K562 (cell line): ENCODE results near the gene ACSL3. TPM values are rescaled to one million over a fixed set of nuclear protein-coding genes. Genes with fewer than 3 reads are reported as not detected.

Experiments used
- ATAC-seq: fragments of 200-7000 bp; cut with Tn5 transposase; 3 replicates; pipeline ENCODE4 v1.9.1; 2020; ENCODE audit warnings: moderate library complexity
- BruUV-seq: library from RNA; stranded (reverse); fragments of 400-500 nt; replicated peaks from 2 replicates; lab custom pipeline; 2021; lab: Mats Ljungman, UMichigan
- CTCF ChIA-PET: fragments of 300-600 bp; formaldehyde crosslinking; extraction: SDS; loops from one replicate; lab custom pipeline; 2021; ENCODE audit warnings: low intra/inter-chr PET ratio; lab: Yijun Ruan, JAX
- POLR2A ChIA-PET: fragments of 300-600, 350-650 bp; sonication (Branson Sonifier 250); formaldehyde crosslinking; extraction: SDS; loops from one replicate; lab custom pipeline; 2021; ENCODE audit warnings: antibody characterized with exemption, inconsistent platforms; lab: Yijun Ruan, JAX
- DNase-seq, 4 experiments: peaks; one replicate each; pipeline versions ENCODE4 v3.0.0 to v3.0.0-alpha.2; 2011 to 2018; ENCODE audit warnings: low spot score in 3 of 4, mixed read lengths in 3 of 4; ENCODE audit errors: extremely low read depth in 1 of 4
- FAIRE-seq: peaks from 2 replicates; lab custom pipeline; 2011; peaks lifted over from hg19 to GRCh38; lab: Jason Lieb, UNC
- H2AFZ ChIP-seq: 2 replicates; pipeline ENCODE4 v1.6.0; 2011; ENCODE audit warnings: low read depth, low read length, control low read depth, inconsistent platforms
- H3K27ac ChIP-seq: fragments of 200-600 bp; 3 replicates; pipeline ENCODE4 v1.8.0; 2011; ENCODE audit warnings: low read depth, mild to moderate bottlenecking, control low read depth, inconsistent platforms, low read length, moderate library complexity, mixed read lengths; ENCODE audit errors: extremely low read depth
- H3K27me3 ChIP-seq, 2 experiments: fragments of 300-600 bp in 1 of 2; 2 replicates in 1 of 2; 3 replicates in 1 of 2; pipeline versions ENCODE4 v1.6.0 to v1.8.0; 2011; ENCODE audit warnings: inconsistent platforms in 2 of 2, low read length in 2 of 2, mild to moderate bottlenecking in 1 of 2, mixed read lengths in 1 of 2, moderate library complexity in 1 of 2; ENCODE audit not compliant: control insufficient read depth in 2 of 2, insufficient read depth in 2 of 2
- H3K36me3 ChIP-seq: fragments of 300-600 bp; 3 replicates; pipeline ENCODE4 v1.8.0; 2011; ENCODE audit warnings: mild to moderate bottlenecking, low read length, inconsistent platforms; ENCODE audit not compliant: control insufficient read depth, insufficient read depth
- H3K4me1 ChIP-seq, 2 experiments: fragments of 200-600 bp in 1 of 2; replicated peaks in 1 of 2; 2 replicates in 1 of 2; 3 replicates in 1 of 2; pipeline versions ENCODE4 v1.5.1 to v1.8.0; 2011; ENCODE audit warnings: inconsistent platforms in 2 of 2, low read length in 2 of 2, mild to moderate bottlenecking in 1 of 2, mixed read lengths in 1 of 2, moderate library complexity in 1 of 2; ENCODE audit not compliant: control insufficient read depth in 2 of 2, insufficient read depth in 2 of 2
- H3K4me2 ChIP-seq: 2 replicates; pipeline ENCODE4 v1.6.1; 2011; ENCODE audit warnings: low read length, control low read depth, inconsistent platforms, mixed read lengths; ENCODE audit not compliant: insufficient read depth
- H3K4me3 ChIP-seq: fragments of 200-600 bp; sonication (generic), shearing (Covaris generic); 2 replicates; pipeline ENCODE4 v1.5.1; 2016; ENCODE audit warnings: control low read depth, inconsistent platforms
- H3K79me2 ChIP-seq: fragments of 200-600 bp; 3 replicates; pipeline ENCODE4 v1.8.0; 2011; ENCODE audit warnings: low read length, inconsistent platforms; ENCODE audit not compliant: control insufficient read depth, insufficient read depth
- H3K9ac ChIP-seq, 2 experiments: 2 replicates each; pipeline versions ENCODE4 v1.6.0 to v1.6.1; 2011; ENCODE audit warnings: low read depth in 2 of 2, low read length in 2 of 2, control low read depth in 1 of 2, inconsistent platforms in 1 of 2, mild to moderate bottlenecking in 1 of 2, mixed read lengths in 1 of 2; ENCODE audit not compliant: insufficient read depth in 1 of 2
- H3K9me1 ChIP-seq: one replicate; pipeline ENCODE4 v1.6.0; 2011; ENCODE audit warnings: inconsistent platforms, mild to moderate bottlenecking, low read length, moderate library complexity; ENCODE audit not compliant: control insufficient read depth, insufficient read depth
- H3K9me3 ChIP-seq: replicated peaks from 2 replicates; pipeline ENCODE4 v1.5.1; 2011; ENCODE audit warnings: low read depth, low read length, inconsistent platforms; ENCODE audit not compliant: control insufficient read depth, insufficient read depth
- H4K20me1 ChIP-seq: replicated peaks from 2 replicates; pipeline ENCODE4 v1.6.1; 2011; ENCODE audit warnings: low read length, inconsistent platforms, mixed read lengths; ENCODE audit not compliant: control insufficient read depth, insufficient read depth
- EZH2 ChIP-seq: IDR thresholded peaks from 2 replicates; pipeline ENCODE4 v1.6.1; 2012; ENCODE audit warnings: low read depth, mild to moderate bottlenecking, inconsistent platforms, low read length, borderline replicate concordance
- IRF9 ChIP-seq: fragments of 450-650 bp; IDR thresholded peaks from 2 replicates; pipeline ENCODE4 v1.6.1; 2016; ENCODE audit warnings: missing biosample characterization, missing genetic modification characterization
- KAT2B ChIP-seq: IDR thresholded peaks from one replicate; pipeline ENCODE4 v1.6.1; 2012; ENCODE audit warnings: low read depth, mild to moderate bottlenecking, control low read depth, inconsistent platforms, low read length, moderate library complexity
- KLF16 ChIP-seq: IDR thresholded peaks from 2 replicates; pipeline ENCODE4 v1.6.1; 2016; ENCODE audit warnings: antibody characterized with exemption
- MTA2 ChIP-seq: fragments of 450-650 bp; IDR thresholded peaks from 2 replicates; pipeline ENCODE4 v1.6.1; 2016; ENCODE audit warnings: low read depth
- RBM17 ChIP-seq: fragments of 200-400 bp; formaldehyde crosslinking; IDR thresholded peaks from 2 replicates; pipeline ENCODE4 v1.6.1; 2017; ENCODE audit warnings: low read depth, mild to moderate bottlenecking, low read length, borderline replicate concordance
- RBM22 ChIP-seq: fragments of 200-400 bp; formaldehyde crosslinking; IDR thresholded peaks from 2 replicates; pipeline ENCODE4 v1.6.1; 2018; ENCODE audit warnings: low read length, low read depth; ENCODE audit not compliant: poor library complexity, severe bottlenecking
- YY1 ChIP-seq, 3 experiments: IDR thresholded peaks; 2 replicates each; pipeline ENCODE4 v1.6.1; 2011; ENCODE audit warnings: low read length in 2 of 3, mild to moderate bottlenecking in 2 of 3, moderate library complexity in 2 of 3, borderline replicate concordance in 1 of 3, control low read depth in 1 of 3, low read depth in 1 of 3; ENCODE audit not compliant: insufficient read depth in 3 of 3, insufficient replicate concordance in 2 of 3, control insufficient read depth in 1 of 3, insufficient read length in 1 of 3; ENCODE audit errors: extremely low read depth in 1 of 3
- WGBS: fragments of 100-300 bp; shearing (Covaris generic); methylation state at CpG from one replicate; pipeline ENCODE4 v1.1.6; 2016; ENCODE audit warnings: low coverage, mixed read lengths; ENCODE audit not compliant: insufficient coverage; ENCODE audit errors: missing lambda C conversion rate; 5-methylcytosine and 5-hydroxymethylcytosine counted together
- in situ Hi-C: fragments of 300-500 bp; cut with MboI; formaldehyde crosslinking; loops from 4 replicates; pipeline ENCODE4 v1.15.0; 2018; ENCODE audit warnings: inconsistent platforms, mixed read lengths
- intact Hi-C: fragments of 100-400 bp; cut with micrococcal nuclease; formaldehyde crosslinking; loops from 2 replicates; pipeline ENCODE4 v1.14.2; 2022
- polyA plus RNA-seq, 8 experiments: library from polyadenylated mRNA; depleted of rRNA in 4 of 8; stranded (reverse) in 5 of 8; unstranded in 3 of 8; fragments of >200 nt; fragmentation: Nextera tagmentation in 2 of 8; fragmentation: Illumina TruSeq in 1 of 8; extraction: Ambion mirVana in 2 of 8; extraction: Trizol in 1 of 8; gene quantifications; 2 replicates each; pipeline versions ENCODE4 v1.2.1 to v1.2.3, GENCODE V29; 2011 to 2014; ENCODE audit warnings: inconsistent platforms in 1 of 8, missing spikeins in 1 of 8
- total RNA-seq, 7 experiments: library from RNA; depleted of rRNA in 6 of 7; stranded (reverse); fragments of >200 nt in 6 of 7; fragmentation: Illumina TruSeq in 2 of 7; extraction: Trizol in 2 of 7; gene quantifications; 2 replicates each; pipeline versions ENCODE4 v1.2.1 to v1.2.3, GENCODE V29; 2011 to 2021; ENCODE audit warnings: low replicate concordance in 1 of 7
- TF ChIP-seq, protein P1 (sequence below), 2 experiments: fragments of 250-450 bp in 1 of 2; fragments of 450-650 bp in 1 of 2; sonication (Bioruptor Pico) in 1 of 2; IDR thresholded peaks; 2 replicates each; pipeline versions ENCODE4 v1.6.1 to v1.8.0; 2016 to 2021; ENCODE audit warnings: mild to moderate bottlenecking in 2 of 2, moderate library complexity in 2 of 2, missing compliant biosample characterization in 1 of 2, missing genetic modification characterization in 1 of 2

ACSL3 gene
- total and polyA plus RNA-seq, 9 of the 15 experiments (the other 6 are each of a cell fraction or from before 2014, with no cell fraction given) = 21.3 to 123 (median 85.2) TPM

GRCh38 chr2:222949690-222950323 lies 89.0 kb downstream of the ACSL3 start (continued):
- TF ChIP-seq YY1 (IDR thresholded peaks at IDR 0.05; ENCODE audit: borderline replicate concordance in 1 of 3, control insufficient read depth in 1 of 3, extremely low read depth in 1 of 3, insufficient read depth in 3 of 3, insufficient read length in 1 of 3, insufficient replicate concordance in 2 of 3, low read depth in 1 of 3, low read length in 2 of 3) (no peak), RBM17 (no peak)

DNA sequence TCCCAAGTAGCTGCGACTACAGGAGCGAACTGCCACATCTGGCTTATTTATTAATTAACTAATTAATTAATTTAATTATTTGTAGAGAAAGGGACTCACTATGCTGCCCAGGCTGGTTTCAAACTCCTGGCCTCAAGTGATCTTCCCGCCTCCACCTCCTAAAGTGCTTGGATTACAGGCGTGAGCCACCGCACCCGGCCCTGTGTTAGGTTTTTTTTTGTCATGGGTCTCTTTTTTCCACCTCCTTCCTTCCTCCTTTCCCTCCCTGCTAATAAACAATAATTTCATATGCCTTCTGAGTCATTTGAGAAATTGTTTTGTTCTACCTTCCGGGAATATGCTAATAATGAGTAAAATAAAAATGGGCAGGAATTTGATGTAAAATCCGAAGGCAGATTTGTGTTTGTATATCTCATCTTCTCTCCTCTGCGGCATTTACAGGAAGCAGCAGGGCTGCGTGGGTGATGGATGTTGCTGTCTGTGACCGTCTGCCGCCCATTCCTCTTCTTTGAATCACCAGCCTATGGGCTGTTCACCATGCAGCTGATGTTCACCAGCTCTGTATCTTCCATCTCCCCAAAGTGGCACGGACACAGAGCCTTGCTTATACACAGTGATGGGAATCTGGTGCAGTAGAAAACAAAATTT lies 89.9 kb downstream of the ACSL3 start:
- Histone ChIP-seq H3K27me3 (no peaks in the 10 kb centered on the region), H3K79me2 (no peaks in the 10 kb centered on the region), H3K4me3 (no peak overlapping the region), H3K9me3 (no peaks in the 10 kb centered on the region), H3K27ac (no peak overlapping the region), H3K4me2 (no peak overlapping the region), H4K20me1 (no peaks in the 10 kb centered on the region), H2AFZ (no peak overlapping the region), H3K4me1 (no peaks in the 10 kb centered on the region), H3K9me1 (no peaks in the 10 kb centered on the region), H3K36me3 (no peaks in the 10 kb centered on the region), H3K9ac (no peak overlapping the region)
- CTCF ChIA-PET = no interaction called here
- 12% methylated on average over 13 of the region's 13 CpGs for WGBS
- no peak for FAIRE-seq
- POLR2A ChIA-PET = no interaction called here
- no TSS peak for BruUV-seq
- ATAC-seq = no peak
- TF ChIP-seq KLF16 (no peak), IRF9 (tag) (no peak), EZH2 (no peak), RBM22 (no peak), KAT2B (no peak), YY1 (IDR thresholded peaks at IDR 0.05; ENCODE audit: borderline replicate concordance in 1 of 3, control insufficient read depth in 1 of 3, extremely low read depth in 1 of 3, insufficient read depth in 3 of 3, insufficient read length in 1 of 3, insufficient replicate concordance in 2 of 3, low read depth in 1 of 3, low read length in 2 of 3) (no peak), MTA2 (no peak)
- TF ChIP-seq, protein P1, sequence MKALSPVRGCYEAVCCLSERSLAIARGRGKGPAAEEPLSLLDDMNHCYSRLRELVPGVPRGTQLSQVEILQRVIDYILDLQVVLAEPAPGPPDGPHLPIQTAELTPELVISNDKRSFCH (CRISPR knock-in tag; IDR thresholded peaks at IDR 0.05) = no peak
- TF ChIP-seq, protein P1 (tag; IDR thresholded peaks at IDR 0.05) = no peak
- no peak for DNase-seq
- in situ Hi-C loops = loop anchor here (25.0 kb wide), 1 partner anchor 862 kb away; no protein-coding TSS in a partner anchor
- intact Hi-C loops = no loop called here
